Measurements from ENCODE around the gene TXNDC11.
A peak's percentile ranks its signal among the peaks of the same experiment; 100 is the strongest.

Gene TXNDC11

GRCh38 chr16:11715246-11715947, 27.3 kb downstream of the TXNDC11 start:
- Histone ChIP-seq H3K18ac (ENCODE audit: low read length) (no peak overlapping the region), H3K23ac (ENCODE audit: low read length) (no peak overlapping the region), H3K79me2 (ENCODE audit: control insufficient read depth, insufficient read depth, low read length, poor library complexity) (no peaks in the 10 kb centered on the region), H3K4ac (ENCODE audit: low read depth, low read length) (no peak overlapping the region), H3K79me1 (ENCODE audit: low read length) (no peaks in the 10 kb centered on the region), H3K9ac (ENCODE audit: low read length) (no peak overlapping the region), H3K14ac (ENCODE audit: low read length) (no peak overlapping the region), H2AK5ac (ENCODE audit: low read length) (no peak overlapping the region), H4K12ac (ENCODE audit: low read depth, low read length) (no peak overlapping the region), H2AFZ (ENCODE audit: insufficient read depth, low read length, poor library complexity) (no peak overlapping the region), H4K8ac (ENCODE audit: low read depth, low read length) (no peak overlapping the region), H2BK120ac (ENCODE audit: insufficient read depth, low read length, poor library complexity) (no peak overlapping the region), H3K4me3 (ENCODE audit: low read depth, low read length) (no peak overlapping the region), H2BK12ac (ENCODE audit: low read length) (no peak overlapping the region), H3K9me3 (ENCODE audit: insufficient read depth, low read depth, low read length) (no peaks in the 10 kb centered on the region), H3K27ac (ENCODE audit: low read depth, low read length) (no peak overlapping the region), H3K4me1 (ENCODE audit: control insufficient read depth in 1 of 2, insufficient read depth in 2 of 2, low read length in 2 of 2) (no peaks in the 10 kb centered on the region), H4K91ac (ENCODE audit: low read depth, low read length) (no peak overlapping the region), H3K4me2 (ENCODE audit: low read length) (no peak overlapping the region), H3K27me3 (ENCODE audit: insufficient read depth, low read length) (no peaks in the 10 kb centered on the region), H2BK5ac (ENCODE audit: low read depth, low read length, poor library complexity) (no peak overlapping the region), H3K36me3 (ENCODE audit: control insufficient read depth in 1 of 2, insufficient read depth in 2 of 2, low read length in 2 of 2) (peaks cover 10 to 14% of the 10 kb centered on the region in 2 experiments)
- no CpG with 5 or more reads among the region's 8 CpGs for WGBS (ENCODE audit: extremely low coverage, insufficient coverage, insufficient read length)
- DNase-seq: peak in 1 of 2 donors; percentile 16

GRCh38 chr16:11712122-11712521, 30.5 kb downstream of the TXNDC11 start:
- H3K27ac ChIP-seq (ENCODE audit: low read depth, low read length): no peak overlapping the region
- H4K91ac ChIP-seq (ENCODE audit: low read depth, low read length): no peak overlapping the region
- H3K14ac ChIP-seq (ENCODE audit: low read length): no peak overlapping the region
- H3K23ac ChIP-seq (ENCODE audit: low read length): no peak overlapping the region
- no peak overlapping the region for H3K4ac ChIP-seq (ENCODE audit: low read depth, low read length)
- H3K9ac ChIP-seq (ENCODE audit: low read length): no peak overlapping the region
- no peaks in the 10 kb centered on the region for H3K79me1 ChIP-seq (ENCODE audit: low read length)
- no peak overlapping the region for H3K18ac ChIP-seq (ENCODE audit: low read length)
- no peaks in the 10 kb centered on the region for H3K4me1 ChIP-seq (ENCODE audit: control insufficient read depth in 1 of 2, insufficient read depth in 2 of 2, low read length in 2 of 2)
- H3K79me2 ChIP-seq (ENCODE audit: control insufficient read depth, insufficient read depth, low read length, poor library complexity): no peaks in the 10 kb centered on the region
- H4K8ac ChIP-seq (ENCODE audit: low read depth, low read length): no peak overlapping the region
- no peak overlapping the region for H2AK5ac ChIP-seq (ENCODE audit: low read length)
- peaks cover 9 to 14% of the 10 kb centered on the region in 2 experiments for H3K36me3 ChIP-seq (ENCODE audit: control insufficient read depth in 1 of 2, insufficient read depth in 2 of 2, low read length in 2 of 2)
- no peak overlapping the region for H3K4me3 ChIP-seq (ENCODE audit: low read depth, low read length)
- no peak overlapping the region for H2AFZ ChIP-seq (ENCODE audit: insufficient read depth, low read length, poor library complexity)
- H4K12ac ChIP-seq (ENCODE audit: low read depth, low read length): no peak overlapping the region
- no peak overlapping the region for H3K4me2 ChIP-seq (ENCODE audit: low read length)
- DNase-seq: no peak
- no peak overlapping the region for H2BK12ac ChIP-seq (ENCODE audit: low read length)
- no peaks in the 10 kb centered on the region for H3K27me3 ChIP-seq (ENCODE audit: insufficient read depth, low read length)
- no peaks in the 10 kb centered on the region for H3K9me3 ChIP-seq (ENCODE audit: insufficient read depth, low read depth, low read length)
- H2BK120ac ChIP-seq (ENCODE audit: insufficient read depth, low read length, poor library complexity): no peak overlapping the region
- WGBS (ENCODE audit: extremely low coverage, insufficient coverage, insufficient read length): no CpG with 5 or more reads among the region's 3 CpGs
- no peak overlapping the region for H2BK5ac ChIP-seq (ENCODE audit: low read depth, low read length, poor library complexity)

- Histone ChIP-seq H3K9ac (ENCODE audit: low read length) (no peak overlapping the region), H3K27ac (ENCODE audit: low read depth, low read length) (no peak overlapping the region), H3K14ac (ENCODE audit: low read length) (no peak overlapping the region), H3K27me3 (ENCODE audit: insufficient read depth, low read length) (no peaks in the 10 kb centered on the region), H4K91ac (ENCODE audit: low read depth, low read length) (no peak overlapping the region), H3K4ac (ENCODE audit: low read depth, low read length) (no peak overlapping the region), H3K79me2 (ENCODE audit: control insufficient read depth, insufficient read depth, low read length, poor library complexity) (no peaks in the 10 kb centered on the region), H3K36me3 (ENCODE audit: control insufficient read depth in 1 of 2, insufficient read depth in 2 of 2, low read length in 2 of 2) (peaks cover 9 to 14% of the 10 kb centered on the region in 2 experiments), H3K79me1 (ENCODE audit: low read length) (no peaks in the 10 kb centered on the region), H3K18ac (ENCODE audit: low read length) (no peak overlapping the region), H2BK12ac (ENCODE audit: low read length) (no peak overlapping the region), H4K12ac (ENCODE audit: low read depth, low read length) (no peak overlapping the region), H2AFZ (ENCODE audit: insufficient read depth, low read length, poor library complexity) (no peak overlapping the region), H3K23ac (ENCODE audit: low read length) (no peak overlapping the region), H3K4me2 (ENCODE audit: low read length) (no peak overlapping the region), H3K9me3 (ENCODE audit: insufficient read depth, low read depth, low read length) (no peaks in the 10 kb centered on the region), H4K8ac (ENCODE audit: low read depth, low read length) (no peak overlapping the region), H2AK5ac (ENCODE audit: low read length) (no peak overlapping the region), H2BK5ac (ENCODE audit: low read depth, low read length, poor library complexity) (no peak overlapping the region), H3K4me3 (ENCODE audit: low read depth, low read length) (no peak overlapping the region), H2BK120ac (ENCODE audit: insufficient read depth, low read length, poor library complexity) (no peak overlapping the region), H3K4me1 (ENCODE audit: control insufficient read depth in 1 of 2, insufficient read depth in 2 of 2, low read length in 2 of 2) (no peaks in the 10 kb centered on the region)
- no CpG with 5 or more reads among the region's 4 CpGs for WGBS (ENCODE audit: extremely low coverage, insufficient coverage, insufficient read length)
- no peak for DNase-seq
Measured at GRCh38 chr16:11711662-11712061, 31.0 kb downstream of the TXNDC11 start.

- DNase-seq: peak in 1 of 2 donors; percentile 82
- Histone ChIP-seq H4K91ac (ENCODE audit: low read depth, low read length) (no peak overlapping the region), H2BK5ac (ENCODE audit: low read depth, low read length, poor library complexity) (no peak overlapping the region), H3K27ac (ENCODE audit: low read depth, low read length) (no peak overlapping the region), H3K27me3 (ENCODE audit: insufficient read depth, low read length) (no peaks in the 10 kb centered on the region), H3K23ac (ENCODE audit: low read length) (no peak overlapping the region), H4K8ac (ENCODE audit: low read depth, low read length) (no peak overlapping the region), H4K12ac (ENCODE audit: low read depth, low read length) (no peak overlapping the region), H3K4ac (ENCODE audit: low read depth, low read length) (no peak overlapping the region), H3K79me2 (ENCODE audit: control insufficient read depth, insufficient read depth, low read length, poor library complexity) (no peaks in the 10 kb centered on the region), H2AFZ (ENCODE audit: insufficient read depth, low read length, poor library complexity) (no peak overlapping the region), H3K79me1 (ENCODE audit: low read length) (no peaks in the 10 kb centered on the region), H3K4me2 (ENCODE audit: low read length) (no peak overlapping the region), H2AK5ac (ENCODE audit: low read length) (no peak overlapping the region), H2BK12ac (ENCODE audit: low read length) (no peak overlapping the region), H2BK120ac (ENCODE audit: insufficient read depth, low read length, poor library complexity) (no peak overlapping the region), H3K4me3 (ENCODE audit: low read depth, low read length) (no peak overlapping the region), H3K14ac (ENCODE audit: low read length) (no peak overlapping the region), H3K36me3 (ENCODE audit: control insufficient read depth in 1 of 2, insufficient read depth in 2 of 2, low read length in 2 of 2) (peaks cover 7 to 14% of the 10 kb centered on the region in 2 experiments), H3K9me3 (ENCODE audit: insufficient read depth, low read depth, low read length) (no peaks in the 10 kb centered on the region), H3K9ac (ENCODE audit: low read length) (no peak overlapping the region), H3K18ac (ENCODE audit: low read length) (no peak overlapping the region), H3K4me1 (ENCODE audit: control insufficient read depth in 1 of 2, insufficient read depth in 2 of 2, low read length in 2 of 2) (no peaks in the 10 kb centered on the region)
- no CpG with 5 or more reads among the region's 1 CpG for WGBS (ENCODE audit: extremely low coverage, insufficient coverage, insufficient read length)
Measured at GRCh38 chr16:11708421-11708820, 34.2 kb downstream of the TXNDC11 start.
